GM21447 (cell line): Measurements from ENCODE around the gene EVI2B.
A peak's percentile ranks its signal among the peaks of the same experiment; 100 is the strongest.
"Not testable (repeated sequence)": the region's sequence is repeated elsewhere in the genome, so short reads cannot be mapped to it uniquely, and the experiment has no call there.

Experiments
- ATAC-seq: cut with Tn5 transposase; IDR thresholded peaks from one replicate; pipeline ENCODE4 v1.9.1; 2021; ENCODE audit not compliant: unreplicated experiment

The EVI2B gene

GRCh38 chr17:31313982-31314781, at the start of gene EVI2B:
Gene EVI2B (minus strand): TSS chr17:31314054. CDS start chr17:31305609, 8,445 bp downstream.
- ATAC-seq: no peak

DNA sequence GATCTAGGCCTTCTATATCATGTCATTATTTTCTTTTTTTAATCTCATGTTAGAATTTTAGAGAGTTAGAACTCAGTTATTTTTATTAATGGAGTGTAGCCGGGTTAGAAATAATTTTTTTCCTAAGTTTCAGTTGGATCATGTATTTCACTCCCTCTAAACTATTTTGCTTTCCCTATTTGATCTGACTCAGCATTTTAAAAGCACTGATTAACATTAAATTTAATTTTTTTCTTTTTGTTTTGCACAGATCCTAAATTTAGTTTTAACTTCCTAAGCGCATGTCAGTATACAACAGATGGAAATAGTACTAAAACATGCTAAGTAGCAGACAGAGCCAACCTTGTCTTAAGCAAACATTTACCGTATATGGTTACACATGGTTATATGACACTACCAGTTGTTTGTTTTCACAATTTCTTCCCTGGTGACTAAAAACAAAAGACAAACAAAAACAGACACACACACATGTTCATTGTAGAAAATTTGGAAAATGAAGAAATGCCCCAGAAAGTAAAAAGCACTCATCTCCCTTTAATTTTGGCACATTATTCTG, 44.1 kb upstream of the EVI2B start:
- no peak for ATAC-seq

DNA sequence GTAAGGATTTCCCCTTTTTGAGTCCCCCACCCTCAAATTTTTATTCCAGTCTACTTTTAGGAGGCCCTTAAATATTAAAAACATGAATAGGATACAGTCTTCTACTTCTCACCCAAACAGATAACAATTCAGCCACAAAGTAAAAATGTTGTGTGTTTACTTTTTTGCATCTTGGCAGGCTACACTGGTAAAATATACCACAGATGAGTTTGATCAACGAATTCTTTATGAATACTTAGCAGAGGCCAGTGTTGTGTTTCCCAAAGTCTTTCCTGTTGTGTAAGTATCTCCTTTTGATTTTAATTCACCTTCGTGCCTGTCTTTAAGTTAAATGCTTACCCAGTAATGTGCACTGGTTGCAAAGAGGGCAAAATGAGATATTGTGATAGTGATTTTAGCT, 43.2 kb upstream of the EVI2B start:
- no peak for ATAC-seq

DNA sequence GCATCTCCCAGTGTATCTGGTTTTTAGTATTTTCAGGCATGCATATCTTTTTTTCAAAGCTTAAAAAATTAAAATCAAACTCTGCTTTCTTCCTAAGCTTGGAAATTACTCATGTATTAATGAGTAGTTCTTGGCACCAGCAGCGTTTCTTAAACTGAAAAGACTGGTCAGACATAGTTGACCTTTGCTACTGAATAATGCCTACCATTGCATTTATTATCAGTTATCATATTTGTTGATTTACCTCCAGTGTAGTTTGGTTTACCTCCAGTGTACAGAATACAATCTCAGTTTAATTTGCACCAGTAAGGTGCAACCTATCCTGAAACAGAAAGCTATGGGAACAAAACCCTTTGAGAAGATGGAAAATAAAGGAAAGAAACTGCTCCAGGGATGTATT, 42.1 kb upstream of the EVI2B start:
- ATAC-seq: no peak

GRCh38 chr17:31349454-31349853, 35.6 kb upstream of the EVI2B start:
- no peak for ATAC-seq

GRCh38 chr17:31345191-31345747, 31.4 kb upstream of the EVI2B start:
- ATAC-seq: not testable (repeated sequence)

DNA sequence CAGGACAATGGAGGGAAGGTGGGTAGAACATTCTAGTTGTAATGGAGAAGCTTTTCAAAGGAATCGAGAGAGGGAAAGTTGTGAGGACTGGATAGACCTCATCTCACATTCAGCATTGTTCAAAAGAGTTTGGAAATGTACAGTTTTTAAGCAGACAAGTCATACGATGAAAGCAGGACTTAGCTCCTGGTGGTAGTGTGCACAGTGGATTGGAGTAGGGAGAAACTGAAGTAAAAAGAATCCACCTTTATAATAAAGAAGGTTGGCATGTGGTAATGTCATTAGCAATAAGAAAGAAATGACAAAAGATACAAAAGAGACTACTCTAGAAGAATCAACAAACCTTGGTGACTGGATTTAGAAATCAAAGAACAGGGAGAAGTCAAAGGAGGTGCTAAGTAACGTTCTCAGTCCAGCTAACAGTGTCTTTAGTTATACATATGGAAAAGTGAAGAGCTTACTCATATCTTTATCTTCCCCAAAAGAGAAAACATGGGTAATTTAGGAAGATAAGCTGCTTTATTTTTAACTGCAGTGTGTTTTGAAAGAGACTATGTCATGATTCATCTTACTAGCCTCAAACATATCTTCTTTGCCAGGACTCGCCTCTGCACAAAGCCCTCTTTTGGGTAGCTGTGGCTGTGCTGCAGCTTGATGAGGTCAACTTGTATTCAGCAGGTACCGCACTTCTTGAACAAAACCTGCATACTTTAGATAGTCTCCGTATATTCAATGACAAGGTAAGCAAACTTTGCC, 26.2 kb upstream of the EVI2B start:
- ATAC-seq: no peak

GRCh38 chr17:31329221-31329620, 15.4 kb upstream of the EVI2B start:
- no peak for ATAC-seq

- ATAC-seq: no peak
Measured at GRCh38 chr17:31328160-31328535, 14.3 kb upstream of the EVI2B start.

DNA sequence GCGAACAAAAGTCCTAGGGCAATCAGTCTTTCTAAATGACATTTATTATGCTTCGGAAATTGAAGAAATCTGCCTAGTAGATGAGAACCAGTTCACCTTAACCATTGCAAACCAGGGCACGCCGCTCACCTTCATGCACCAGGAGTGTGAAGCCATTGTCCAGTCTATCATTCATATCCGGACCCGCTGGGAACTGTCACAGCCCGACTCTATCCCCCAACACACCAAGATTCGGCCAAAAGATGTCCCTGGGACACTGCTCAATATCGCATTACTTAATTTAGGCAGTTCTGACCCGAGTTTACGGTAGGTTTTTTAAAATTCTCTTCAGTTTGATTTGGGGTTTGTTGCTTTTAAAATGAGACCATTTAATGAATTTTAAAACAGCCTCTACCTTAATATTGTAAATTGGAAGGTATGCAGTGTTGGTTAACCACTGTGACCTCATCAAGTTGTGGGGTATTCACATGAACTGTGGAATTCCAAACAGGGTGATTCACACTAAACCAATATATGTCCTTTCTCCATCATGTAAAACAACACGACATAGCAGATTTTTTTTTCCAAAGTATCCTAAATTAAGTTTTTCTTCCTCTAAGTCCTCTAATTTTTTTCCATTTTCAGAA, 13.8 kb upstream of the EVI2B start:
- ATAC-seq: no peak

DNA sequence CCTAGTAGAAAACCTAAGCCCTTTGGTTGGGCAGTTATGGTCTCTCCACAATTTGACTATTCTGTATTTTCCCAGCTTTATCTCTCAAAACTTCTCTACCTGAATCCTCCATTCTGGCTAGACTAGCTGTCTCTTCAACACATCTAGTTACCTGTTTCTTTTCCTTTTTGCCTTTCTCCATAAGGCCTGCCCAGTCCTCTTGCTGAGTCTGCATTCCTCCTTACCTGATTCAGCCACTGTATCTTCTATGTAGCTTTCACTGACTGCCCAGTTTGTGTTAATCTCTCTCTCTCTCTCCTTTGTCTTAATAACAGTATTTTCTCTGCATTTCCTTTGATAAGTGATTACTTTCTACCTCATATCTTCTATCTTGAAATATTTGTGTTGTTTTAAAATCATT, 9.7 kb upstream of the EVI2B start:
- no peak for ATAC-seq

DNA sequence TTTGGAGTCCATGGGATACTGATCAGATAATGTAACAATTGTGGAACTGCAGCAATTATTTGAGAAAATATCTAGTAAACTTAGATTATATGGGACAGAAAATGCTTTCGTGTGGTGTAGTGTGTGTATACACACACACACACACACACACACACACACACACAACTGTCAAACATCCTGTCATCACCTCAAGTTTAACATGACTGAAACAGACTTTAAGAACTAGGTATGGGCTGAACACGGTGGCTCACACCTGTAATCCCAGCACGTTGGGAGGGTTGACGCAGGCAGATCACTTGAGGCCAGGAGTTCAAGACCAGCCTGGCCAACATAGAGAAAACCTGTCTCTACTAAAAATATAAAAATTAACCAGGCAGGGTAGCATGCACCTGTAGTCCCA, 8.1 kb upstream of the EVI2B start:
- no peak for ATAC-seq

DNA sequence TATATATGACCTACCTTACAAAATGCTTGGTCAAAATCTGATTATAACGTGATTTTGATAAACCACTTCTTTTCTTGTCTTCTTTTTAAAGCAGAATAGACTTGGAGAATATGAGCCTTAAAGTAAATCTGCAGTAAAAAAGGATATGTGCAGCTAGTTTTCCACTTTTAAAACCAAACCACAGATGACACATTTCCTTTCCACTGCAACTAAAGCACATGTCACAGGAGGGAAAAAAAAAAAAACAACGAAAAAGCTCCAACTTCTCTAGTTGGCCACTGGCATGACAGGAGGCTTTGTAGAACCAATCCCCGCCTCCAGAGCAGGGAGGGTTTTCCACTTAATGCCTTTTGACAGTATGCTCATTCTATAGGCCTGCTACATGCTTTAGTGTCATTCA, 7.6 kb upstream of the EVI2B start, which contains the start of gene EVI2A:
Gene EVI2A (minus strand): TSS at position 142 of the 400 bp plus-strand sequence. CDS start 2,609 bp downstream, outside the sequence.
- peak; percentile 58 for ATAC-seq

- no peak for ATAC-seq
Measured at GRCh38 chr17:31320791-31321190, 6.9 kb upstream of the EVI2B start.

GRCh38 chr17:31320241-31320640, 6.4 kb upstream of the EVI2B start:
- ATAC-seq: no peak

DNA sequence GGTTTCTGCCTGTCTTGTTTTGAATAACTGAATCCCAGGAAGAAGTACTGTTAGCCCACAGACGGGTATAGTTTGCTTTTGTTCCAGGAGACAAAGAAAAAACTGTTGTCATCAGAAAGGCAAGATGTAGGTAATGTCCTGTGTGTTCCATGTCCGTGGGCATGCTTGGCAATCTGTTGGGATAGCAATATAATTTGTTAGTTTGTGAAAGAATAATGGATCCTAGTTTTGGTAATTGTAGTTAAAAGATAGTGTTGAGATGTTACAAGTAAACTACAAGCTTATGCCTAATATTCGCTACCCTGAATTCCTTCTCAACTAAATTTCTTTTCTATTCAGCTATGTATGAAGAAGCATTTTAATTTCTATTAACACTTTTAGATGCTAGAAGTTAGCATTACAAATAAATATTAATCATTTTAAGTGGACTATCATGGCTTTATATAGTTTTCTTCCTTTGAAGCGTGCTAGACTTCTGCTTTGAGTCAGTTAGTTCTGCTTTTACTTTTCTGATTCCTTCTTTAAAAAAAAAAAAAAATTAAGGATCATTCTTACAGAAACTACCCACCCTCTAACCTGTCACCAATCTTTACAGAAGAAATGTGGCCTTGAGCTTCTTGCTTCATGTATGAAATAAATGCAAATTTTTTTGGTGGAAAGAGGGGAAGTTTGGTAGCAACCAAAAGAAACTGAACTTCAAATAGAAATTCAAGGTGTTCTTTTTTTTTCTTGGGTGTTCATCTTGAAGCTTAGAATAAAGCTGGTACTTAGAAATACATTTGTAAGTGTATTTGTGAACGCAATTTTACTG, 5.2 kb upstream of the EVI2B start:
- ATAC-seq: no peak

- ATAC-seq: no peak
Measured at GRCh38 chr17:31318298-31318801, 4.5 kb upstream of the EVI2B start.

- no peak for ATAC-seq
Measured at GRCh38 chr17:31314782-31315100, 887 bp upstream of the EVI2B start.

- ATAC-seq: not testable (repeated sequence)
Measured at GRCh38 chr17:31312223-31312622, 1.6 kb downstream of the EVI2B start.

DNA sequence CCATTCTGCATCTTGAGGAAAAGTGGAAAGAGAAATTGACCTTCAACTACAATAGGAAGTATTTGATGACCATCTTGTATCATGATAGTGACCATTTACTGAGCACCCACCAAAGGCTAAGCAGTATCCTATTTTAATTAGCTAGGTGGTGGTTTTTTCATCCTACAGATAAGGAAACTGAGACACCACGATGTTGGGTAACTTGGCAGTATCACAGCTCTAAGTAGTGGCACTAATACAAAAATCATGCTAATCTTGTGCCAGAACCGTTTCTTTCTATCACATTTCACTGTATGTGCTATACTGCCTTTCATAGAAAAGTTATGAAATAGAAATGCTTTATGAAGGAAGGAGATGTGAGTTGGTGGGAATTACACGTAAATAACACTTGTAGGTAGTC, 2.3 kb downstream of the EVI2B start:
- no peak for ATAC-seq
